ENCODE results near the gene IL20RA.

The IL20RA gene

GRCh38 chr6:136958168-136958567 lies 86.6 kb downstream of the IL20RA start:
- no peak overlapping the region for H2AFZ ChIP-seq (ENCODE audit: low read length)
- H3K23ac ChIP-seq (ENCODE audit: low read depth, low read length, poor library complexity): no peak overlapping the region
- no peak overlapping the region for H3K9ac ChIP-seq (ENCODE audit: low read depth, low read length, poor library complexity)
- H3K27me3 ChIP-seq (ENCODE audit: control insufficient read depth in 3 of 3, insufficient read depth in 3 of 3, low read depth in 1 of 3, low read length in 3 of 3): peaks cover 0 to 1% (median 0%) of the 10 kb centered on the region in 3 experiments
- DNase-seq (ENCODE audit: low spot score): no peak
- H3K18ac ChIP-seq (ENCODE audit: low read length): no peak overlapping the region
- no peak overlapping the region for H2BK15ac ChIP-seq (ENCODE audit: low read length)
- H3K79me1 ChIP-seq (ENCODE audit: low read depth, low read length): no peaks in the 10 kb centered on the region
- H3K4me3 ChIP-seq (ENCODE audit: low read length in 2 of 2): no peak overlapping the region
- H3K4me2 ChIP-seq (ENCODE audit: insufficient read depth, low read length, poor library complexity, severe bottlenecking): no peak overlapping the region
- H2BK5ac ChIP-seq (ENCODE audit: low read length): no peak overlapping the region
- H2AK5ac ChIP-seq (ENCODE audit: low read depth, low read length): no peak overlapping the region
- H4K8ac ChIP-seq (ENCODE audit: low read depth, low read length): no peak overlapping the region
- H3K9me3 ChIP-seq (replicated peaks in 1 of 2; ENCODE audit: control insufficient read depth in 2 of 2, insufficient read depth in 1 of 2, low read depth in 1 of 2, low read length in 2 of 2): no peaks in the 10 kb centered on the region
- peaks cover 2 to 3% of the 10 kb centered on the region in 2 donors for H3K4me1 ChIP-seq (ENCODE audit: control insufficient read depth in 2 of 2, insufficient read depth in 1 of 2, low read depth in 1 of 2, low read length in 2 of 2)
- no peaks in the 10 kb centered on the region for H3K36me3 ChIP-seq (replicated peaks in 1 of 2; ENCODE audit: control insufficient read depth in 2 of 2, insufficient read depth in 2 of 2, low read length in 2 of 2)
- H3K14ac ChIP-seq (ENCODE audit: low read length): no peak overlapping the region
- H4K91ac ChIP-seq (ENCODE audit: low read depth, low read length, poor library complexity): no peak overlapping the region
- no peak overlapping the region for H3K4ac ChIP-seq (ENCODE audit: low read length)
- H2BK12ac ChIP-seq (ENCODE audit: low read length): no peak overlapping the region
- WGBS, 2 donors (ENCODE audit: extremely low coverage in 2 of 2, insufficient read length in 2 of 2, insufficient replicate concordance in 1 of 2): no CpG with 5 or more reads among the region's 5 CpGs
- no peak overlapping the region for H2BK120ac ChIP-seq (ENCODE audit: low read depth, low read length)
- H3K27ac ChIP-seq (replicated peaks; ENCODE audit: low read length): no peak overlapping the region

- H3K9ac ChIP-seq (ENCODE audit: low read depth, low read length, poor library complexity): no peak overlapping the region
- peak; percentile 15 for DNase-seq (ENCODE audit: low spot score)
- no peak overlapping the region for H4K8ac ChIP-seq (ENCODE audit: low read depth, low read length)
- H2BK12ac ChIP-seq (ENCODE audit: low read length): no peak overlapping the region
- no peak overlapping the region for H3K14ac ChIP-seq (ENCODE audit: low read length)
- H3K4ac ChIP-seq (ENCODE audit: low read length): no peak overlapping the region
- H3K4me2 ChIP-seq (ENCODE audit: insufficient read depth, low read length, poor library complexity, severe bottlenecking): no peak overlapping the region
- no peak overlapping the region for H3K27ac ChIP-seq (replicated peaks; ENCODE audit: low read length)
- H3K4me1 ChIP-seq (ENCODE audit: control insufficient read depth in 2 of 2, insufficient read depth in 1 of 2, low read depth in 1 of 2, low read length in 2 of 2): peaks cover 2 to 3% of the 10 kb centered on the region in 2 donors
- no peak overlapping the region for H2AK5ac ChIP-seq (ENCODE audit: low read depth, low read length)
- no peak overlapping the region for H2BK120ac ChIP-seq (ENCODE audit: low read depth, low read length)
- H3K27me3 ChIP-seq (ENCODE audit: control insufficient read depth in 3 of 3, insufficient read depth in 3 of 3, low read depth in 1 of 3, low read length in 3 of 3): peaks cover 0 to 2% (median 0%) of the 10 kb centered on the region in 3 experiments
- H2AFZ ChIP-seq (ENCODE audit: low read length): peak overlapping the region; percentile 94
- no peak overlapping the region for H2BK5ac ChIP-seq (ENCODE audit: low read length)
- WGBS, 2 donors (ENCODE audit: extremely low coverage in 2 of 2, insufficient read length in 2 of 2, insufficient replicate concordance in 1 of 2): no CpG with 5 or more reads among the region's 14 CpGs
- H3K36me3 ChIP-seq (replicated peaks in 1 of 2; ENCODE audit: control insufficient read depth in 2 of 2, insufficient read depth in 2 of 2, low read length in 2 of 2): no peaks in the 10 kb centered on the region
- no peaks in the 10 kb centered on the region for H3K79me1 ChIP-seq (ENCODE audit: low read depth, low read length)
- no peaks in the 10 kb centered on the region for H3K9me3 ChIP-seq (replicated peaks in 1 of 2; ENCODE audit: control insufficient read depth in 2 of 2, insufficient read depth in 1 of 2, low read depth in 1 of 2, low read length in 2 of 2)
- no peak overlapping the region for H2BK15ac ChIP-seq (ENCODE audit: low read length)
- H3K23ac ChIP-seq (ENCODE audit: low read depth, low read length, poor library complexity): no peak overlapping the region
- H3K18ac ChIP-seq (ENCODE audit: low read length): no peak overlapping the region
- peak overlapping the region in 1 of 2 donors; percentile 6 for H3K4me3 ChIP-seq (ENCODE audit: low read length in 2 of 2)
- H4K91ac ChIP-seq (ENCODE audit: low read depth, low read length, poor library complexity): no peak overlapping the region
These were observed 87.9 kb downstream of the IL20RA start for GRCh38 chr6:136956590-136957544.

- no peak overlapping the region for H3K9ac ChIP-seq (ENCODE audit: low read depth, low read length, poor library complexity)
These were observed 89.6 kb downstream of the IL20RA start for GRCh38 chr6:136955123-136955522.

GRCh38 chr6:136952714-136953260 lies 92.0 kb downstream of the IL20RA start:
- Histone ChIP-seq H3K23ac (ENCODE audit: low read depth, low read length, poor library complexity) (no peak overlapping the region), H3K9me3 (replicated peaks in 1 of 2; ENCODE audit: control insufficient read depth in 2 of 2, insufficient read depth in 1 of 2, low read depth in 1 of 2, low read length in 2 of 2) (no peaks in the 10 kb centered on the region), H2BK120ac (ENCODE audit: low read depth, low read length) (no peak overlapping the region), H3K79me1 (ENCODE audit: low read depth, low read length) (no peaks in the 10 kb centered on the region), H3K18ac (ENCODE audit: low read length) (no peak overlapping the region), H2BK15ac (ENCODE audit: low read length) (no peak overlapping the region), H3K27ac (replicated peaks; ENCODE audit: low read length) (no peak overlapping the region), H3K4ac (ENCODE audit: low read length) (no peak overlapping the region), H2BK12ac (ENCODE audit: low read length) (no peak overlapping the region), H3K14ac (ENCODE audit: low read length) (no peak overlapping the region), H3K4me1 (ENCODE audit: control insufficient read depth in 2 of 2, insufficient read depth in 1 of 2, low read depth in 1 of 2, low read length in 2 of 2) (peaks cover 0 to 3% of the 10 kb centered on the region in 2 donors), H2AFZ (ENCODE audit: low read length) (no peak overlapping the region), H4K91ac (ENCODE audit: low read depth, low read length, poor library complexity) (no peak overlapping the region), H4K8ac (ENCODE audit: low read depth, low read length) (no peak overlapping the region), H3K9ac (ENCODE audit: low read depth, low read length, poor library complexity) (no peak overlapping the region), H3K4me3 (ENCODE audit: low read length in 2 of 2) (no peak overlapping the region), H3K27me3 (ENCODE audit: control insufficient read depth in 3 of 3, insufficient read depth in 3 of 3, low read depth in 1 of 3, low read length in 3 of 3) (peaks cover 0 to 2% (median 0%) of the 10 kb centered on the region in 3 experiments), H2BK5ac (ENCODE audit: low read length) (no peak overlapping the region), H2AK5ac (ENCODE audit: low read depth, low read length) (no peak overlapping the region), H3K36me3 (replicated peaks in 1 of 2; ENCODE audit: control insufficient read depth in 2 of 2, insufficient read depth in 2 of 2, low read length in 2 of 2) (no peaks in the 10 kb centered on the region), H3K4me2 (ENCODE audit: insufficient read depth, low read length, poor library complexity, severe bottlenecking) (no peak overlapping the region)
- no peak for DNase-seq (ENCODE audit: low spot score)
- no CpG with 5 or more reads among the region's 7 CpGs for WGBS, 2 donors (ENCODE audit: extremely low coverage in 2 of 2, insufficient read length in 2 of 2, insufficient replicate concordance in 1 of 2)

More at GRCh38 chr6:136955123-136955522, 89.6 kb downstream of the IL20RA start:
- no peak overlapping the region for H3K4me2 ChIP-seq (ENCODE audit: insufficient read depth, low read length, poor library complexity, severe bottlenecking)
- H3K23ac ChIP-seq (ENCODE audit: low read depth, low read length, poor library complexity): no peak overlapping the region
- no CpG with 5 or more reads among the region's 3 CpGs for WGBS, 2 donors (ENCODE audit: extremely low coverage in 2 of 2, insufficient read length in 2 of 2, insufficient replicate concordance in 1 of 2)
- no peak overlapping the region for H3K4ac ChIP-seq (ENCODE audit: low read length)
- H2BK120ac ChIP-seq (ENCODE audit: low read depth, low read length): no peak overlapping the region
- H4K91ac ChIP-seq (ENCODE audit: low read depth, low read length, poor library complexity): no peak overlapping the region
- H3K27ac ChIP-seq (replicated peaks; ENCODE audit: low read length): no peak overlapping the region
- no peak for DNase-seq (ENCODE audit: low spot score)
- H3K79me1 ChIP-seq (ENCODE audit: low read depth, low read length): no peaks in the 10 kb centered on the region
- no peak overlapping the region for H2BK15ac ChIP-seq (ENCODE audit: low read length)
- no peak overlapping the region for H2AK5ac ChIP-seq (ENCODE audit: low read depth, low read length)
- no peak overlapping the region for H3K18ac ChIP-seq (ENCODE audit: low read length)
- no peak overlapping the region for H4K8ac ChIP-seq (ENCODE audit: low read depth, low read length)
- H2BK12ac ChIP-seq (ENCODE audit: low read length): no peak overlapping the region
- H3K36me3 ChIP-seq (replicated peaks in 1 of 2; ENCODE audit: control insufficient read depth in 2 of 2, insufficient read depth in 2 of 2, low read length in 2 of 2): no peaks in the 10 kb centered on the region
- H2BK5ac ChIP-seq (ENCODE audit: low read length): no peak overlapping the region
- H3K27me3 ChIP-seq (ENCODE audit: control insufficient read depth in 3 of 3, insufficient read depth in 3 of 3, low read depth in 1 of 3, low read length in 3 of 3): peaks cover 0 to 2% (median 0%) of the 10 kb centered on the region in 3 experiments
- H3K4me1 ChIP-seq (ENCODE audit: control insufficient read depth in 2 of 2, insufficient read depth in 1 of 2, low read depth in 1 of 2, low read length in 2 of 2): peaks cover 2 to 3% of the 10 kb centered on the region in 2 donors
- no peak overlapping the region for H3K14ac ChIP-seq (ENCODE audit: low read length)
- H3K4me3 ChIP-seq (ENCODE audit: low read length in 2 of 2): no peak overlapping the region
- no peak overlapping the region for H2AFZ ChIP-seq (ENCODE audit: low read length)
- no peaks in the 10 kb centered on the region for H3K9me3 ChIP-seq (replicated peaks in 1 of 2; ENCODE audit: control insufficient read depth in 2 of 2, insufficient read depth in 1 of 2, low read depth in 1 of 2, low read length in 2 of 2)

Measured in neuronal stem cell (in vitro differentiated cells).